Posterior cingulate gyrus (tissue), 11 donors: ENCODE results near the gene LYSMD2.

Source experiments
- DNase-seq, 10 donors: peaks; one replicate each; pipeline versions ENCODE4 v3.0.0 to v3.0.0-alpha.2; 2020 to 2021; ENCODE audit warnings: mixed read lengths in 3 of 10
- intact Hi-C: fragments of 100-400 bp; cut with DNase I; formaldehyde crosslinking; loops from one replicate; pipeline ENCODE4 v1.15.1; 2023

Gene LYSMD2

DNA sequence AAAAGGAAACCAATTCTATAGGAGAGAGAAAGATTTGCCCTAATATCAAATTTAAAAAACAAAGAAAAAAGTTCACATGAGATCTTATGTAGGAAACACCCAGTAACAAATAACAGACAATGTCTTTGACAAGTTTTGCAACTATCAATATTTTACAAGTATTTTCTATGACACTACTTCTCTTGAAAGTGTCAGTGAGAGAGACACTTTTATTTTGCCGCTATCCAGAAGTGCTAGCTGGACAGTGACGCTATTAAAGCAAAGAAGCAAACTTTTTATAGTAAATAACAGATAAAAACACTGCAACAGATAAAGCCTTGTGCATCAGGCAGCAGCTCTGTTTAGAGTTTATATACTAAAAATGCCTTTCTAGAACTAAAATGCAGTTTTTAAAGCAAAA lies 13.3 kb downstream of the LYSMD2 start:
- intact Hi-C loops = no loop called here

DNA sequence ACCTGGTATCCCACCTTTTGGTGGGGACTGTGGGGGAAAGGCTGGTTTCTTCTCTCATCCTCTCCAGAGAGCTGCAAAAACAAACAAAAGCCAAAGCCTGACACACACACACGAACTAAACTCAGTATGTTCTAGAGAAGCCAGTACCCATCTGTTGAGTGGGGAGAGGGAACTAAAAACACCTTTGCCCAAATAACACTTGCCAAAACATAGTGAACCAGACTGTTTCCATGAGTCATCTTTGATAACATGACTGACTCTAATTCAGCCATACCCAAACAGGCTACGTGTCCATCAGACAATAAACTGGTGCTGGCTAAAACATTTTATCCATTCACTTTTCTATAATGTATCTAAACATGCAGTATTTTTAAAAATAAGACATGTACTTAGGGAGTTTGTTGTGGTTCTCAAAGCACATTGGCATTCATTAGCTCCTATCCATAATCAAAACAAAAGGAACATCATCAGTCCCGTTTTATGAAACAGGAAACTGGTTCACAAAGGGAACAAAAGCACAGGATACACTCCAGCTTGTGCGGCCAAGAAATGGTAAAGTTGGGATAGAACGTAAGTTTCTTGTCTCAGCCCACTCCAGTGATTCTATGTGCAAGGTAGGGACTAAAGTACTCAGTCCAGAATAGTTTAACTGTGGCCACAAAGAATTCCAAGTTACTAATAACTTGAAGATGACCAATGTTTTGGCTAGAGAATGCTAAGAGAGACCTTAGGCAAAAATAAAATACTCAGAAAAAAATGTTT lies 16.1 kb downstream of the LYSMD2 start:
- DNase-seq = no peak
- intact Hi-C loops = no loop called here

More for the DNA sequence above, 13.3 kb downstream of the LYSMD2 start:
- DNase-seq = no peak

GRCh38 chr15:51720201-51720995 lies 17.1 kb downstream of the LYSMD2 start:
- intact Hi-C loops = no loop called here

DNA sequence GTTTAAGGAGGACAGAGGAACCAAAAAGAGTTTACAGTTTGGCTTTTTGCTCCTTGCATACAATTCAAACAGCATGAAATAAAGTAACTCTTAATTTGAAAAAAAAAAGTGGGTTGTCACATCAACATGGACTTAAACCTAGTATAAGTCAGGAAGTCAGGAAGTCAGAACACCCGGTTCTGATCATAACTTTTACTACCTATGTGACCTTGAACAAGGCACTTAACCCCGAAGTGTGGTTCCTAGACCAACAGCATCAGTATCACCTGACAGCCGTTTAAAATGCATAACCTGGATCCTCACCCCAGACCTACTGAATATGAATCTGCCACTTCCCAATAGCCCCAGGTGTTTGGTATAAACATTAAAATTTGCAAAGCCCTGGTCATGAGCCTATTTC lies 18.7 kb downstream of the LYSMD2 start:
- intact Hi-C loops = no loop called here
- DNase-seq = no peak

More at GRCh38 chr15:51720201-51720995, 17.1 kb downstream of the LYSMD2 start:
- no peak for DNase-seq

GRCh38 chr15:51718219-51718618 lies 19.2 kb downstream of the LYSMD2 start:
- DNase-seq = no peak
- intact Hi-C loops = no loop called here

- intact Hi-C loops = no loop called here
- no peak for DNase-seq
Measured at GRCh38 chr15:51714911-51715310, 22.5 kb downstream of the LYSMD2 start.

GRCh38 chr15:51714162-51714561 lies 23.3 kb downstream of the LYSMD2 start:
- no peak for DNase-seq
- intact Hi-C loops = no loop called here

GRCh38 chr15:51709031-51709430 lies 28.4 kb downstream of the LYSMD2 start:
- DNase-seq = no peak
- intact Hi-C loops = no loop called here

GRCh38 chr15:51708013-51708412 lies 29.4 kb downstream of the LYSMD2 start:
- DNase-seq = no peak
- intact Hi-C loops = no loop called here

DNA sequence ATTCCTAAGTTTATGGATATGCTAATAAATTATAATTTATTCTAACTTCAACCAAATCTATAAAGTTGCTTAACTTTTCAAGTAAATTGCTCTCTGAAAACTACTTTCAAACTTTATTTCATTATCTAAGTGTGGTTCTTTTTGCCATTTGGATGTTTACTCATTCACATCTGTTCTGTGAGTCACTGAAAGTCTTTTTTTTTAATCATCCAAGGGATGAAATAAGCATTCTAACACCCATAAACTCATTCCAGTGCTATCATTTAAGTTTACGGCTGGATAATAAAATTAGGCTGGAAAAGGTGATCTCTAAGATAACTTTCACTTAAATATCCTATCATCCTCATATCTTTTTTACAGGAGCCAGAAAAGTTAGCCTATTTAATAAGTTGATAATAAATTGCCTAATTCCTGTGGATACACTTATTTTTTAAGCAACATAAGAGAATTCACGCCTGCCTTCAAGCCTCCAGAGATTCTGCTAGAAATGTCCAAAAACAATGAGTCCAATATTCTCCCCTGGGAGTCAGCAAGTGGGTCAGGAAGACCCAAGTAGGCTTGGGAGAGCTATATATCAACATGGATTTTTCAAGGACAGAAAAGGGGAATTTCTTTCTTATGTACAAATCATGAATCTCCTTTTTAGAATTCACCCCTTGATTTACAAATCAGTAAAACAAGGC lies 30.4 kb downstream of the LYSMD2 start:
- DNase-seq = no peak

GRCh38 chr15:51706291-51706690 lies 31.2 kb downstream of the LYSMD2 start:
- no peak for DNase-seq

More for the DNA sequence above, 30.4 kb downstream of the LYSMD2 start:
- intact Hi-C loops = no loop called here

DNA sequence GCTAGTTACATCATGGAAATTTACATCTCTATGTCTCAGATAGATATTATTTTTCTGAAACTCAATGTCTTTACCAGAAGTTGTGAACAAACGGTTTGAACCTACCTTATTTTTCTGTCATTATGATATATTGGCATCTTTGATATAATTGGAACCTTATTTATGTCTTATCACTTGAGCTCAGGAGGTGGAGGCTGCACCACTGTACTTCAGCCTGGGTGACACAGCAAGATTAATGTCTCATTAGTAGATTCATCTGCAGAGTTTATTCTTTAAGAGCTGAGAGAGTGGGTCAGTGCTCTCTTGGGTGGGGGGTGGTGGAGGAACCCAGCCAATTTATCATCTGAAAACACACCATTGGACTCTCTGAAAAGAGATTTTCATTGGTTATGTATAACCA lies 34.7 kb downstream of the LYSMD2 start:
- intact Hi-C loops = no loop called here
- DNase-seq = no peak

More at GRCh38 chr15:51706291-51706690, 31.2 kb downstream of the LYSMD2 start:
- intact Hi-C loops = no loop called here

DNA sequence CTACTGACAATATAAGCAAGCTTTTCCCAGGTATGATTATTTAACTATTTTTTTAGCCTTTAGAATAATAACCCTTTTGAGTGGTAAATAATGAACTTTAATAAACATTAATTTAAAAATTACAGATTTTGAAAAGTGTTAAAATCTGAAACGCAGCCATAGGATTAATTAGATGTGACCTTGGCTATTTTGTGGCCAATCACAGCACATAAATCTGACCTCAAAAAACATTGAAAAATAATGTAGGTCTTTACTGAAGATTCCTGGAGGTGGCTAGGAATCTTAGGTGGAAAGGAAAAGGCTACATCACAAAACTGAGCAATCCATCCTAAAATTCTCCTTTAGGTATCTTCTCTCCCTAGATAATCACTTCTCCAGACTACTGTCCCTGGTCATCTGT lies 38.1 kb downstream of the LYSMD2 start:
- no peak for DNase-seq

DNA sequence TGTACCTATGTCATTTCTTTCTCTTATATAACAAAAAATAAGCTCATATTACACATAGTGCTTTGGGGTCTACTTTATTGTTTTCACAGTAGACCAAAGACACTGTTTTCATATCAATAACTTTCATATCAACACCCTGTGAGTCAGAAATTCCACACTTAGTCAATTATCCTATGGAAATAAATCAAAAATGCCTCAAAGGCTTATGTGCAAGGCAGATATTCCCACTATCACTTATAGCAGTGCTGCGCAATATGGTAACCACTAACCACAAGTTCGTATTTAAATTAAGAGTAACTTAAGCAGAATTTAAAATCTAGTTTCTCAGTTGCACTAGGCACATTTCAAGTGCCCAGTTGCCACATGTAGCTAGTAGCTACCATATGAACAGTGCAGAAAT lies 40.3 kb downstream of the LYSMD2 start:
- intact Hi-C loops = no loop called here
- DNase-seq = no peak

More for the DNA sequence above, 38.1 kb downstream of the LYSMD2 start:
- intact Hi-C loops = no loop called here

GRCh38 chr15:51696566-51696965 lies 40.9 kb downstream of the LYSMD2 start:
- intact Hi-C loops = no loop called here
- no peak for DNase-seq

DNA sequence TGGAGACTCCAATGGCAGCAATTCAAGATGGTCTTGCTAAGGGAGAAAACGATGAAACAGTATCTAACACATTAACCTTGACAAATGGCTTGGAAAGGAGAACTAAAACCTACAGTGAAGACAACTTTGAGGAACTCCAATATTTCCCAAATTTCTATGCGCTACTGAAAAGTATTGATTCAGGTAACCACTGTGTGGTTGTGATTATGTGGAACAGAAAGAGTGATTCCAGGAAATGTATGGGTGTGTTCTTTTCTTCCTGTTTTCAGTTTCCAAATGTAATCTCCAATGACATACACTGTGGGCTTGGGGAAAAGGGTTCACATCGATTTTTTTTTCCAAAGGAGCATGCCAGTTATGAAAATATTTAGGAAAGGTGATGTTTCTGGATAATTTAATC lies 45.3 kb downstream of the LYSMD2 start:
- no peak for DNase-seq
- intact Hi-C loops = no loop called here

- DNase-seq = peak in 1 of 10 donors; percentile 54
- intact Hi-C loops = no loop called here
Measured at GRCh38 chr15:51688863-51689262, 48.6 kb downstream of the LYSMD2 start.

- DNase-seq = no peak
- intact Hi-C loops = no loop called here
Measured at GRCh38 chr15:51687565-51687964, 49.9 kb downstream of the LYSMD2 start.

GRCh38 chr15:51681303-51681963 lies 56.0 kb downstream of the LYSMD2 start, which contains the start of gene SCG3:
TSS of gene SCG3 (plus strand) at chr15:51681503. CDS start at chr15:51681756, 253 bp downstream.
- peak; percentile 66 to 98 (median 88) for DNase-seq
- intact Hi-C loops = no loop called here

GRCh38 chr15:51680321-51680720 lies 57.1 kb downstream of the LYSMD2 start:
- DNase-seq = no peak
- intact Hi-C loops = no loop called here
